H1 (cell line): ENCODE data around the gene ASPDH. TPM values are rescaled to one million over a fixed set of nuclear protein-coding genes. Genes with fewer than 3 reads are reported as not detected.

Experiments used
- CTCF ChIA-PET: fragments of 300-600 bp; sonication (Branson Sonifier 250); formaldehyde crosslinking; loops from one replicate; lab custom pipeline; 2021; ENCODE audit not compliant: partially characterized antibody; lab: Charles Lee
- POLR2A ChIA-PET: fragments of 300-600 bp; sonication (Branson Sonifier 250); formaldehyde crosslinking; loops from one replicate; lab custom pipeline; 2021; ENCODE audit warnings: inconsistent platforms; ENCODE audit not compliant: partially characterized antibody; lab: Charles Lee
- DNase-seq, 2 experiments: peaks; one replicate each; pipeline versions ENCODE4 v3.0.0 to v3.0.0-alpha.2; 2010 to 2022; ENCODE audit warnings: low spot score in 2 of 2, low read depth in 1 of 2, mixed read lengths in 1 of 2
- FAIRE-seq: peaks from 2 replicates; lab custom pipeline; 2011; peaks lifted over from hg19 to GRCh38; lab: Jason Lieb, UNC
- H2AFZ ChIP-seq: 2 replicates; pipeline ENCODE4 v1.8.1; 2012; ENCODE audit warnings: low read length, inconsistent platforms
- H2AK5ac ChIP-seq: 2 replicates; pipeline ENCODE4 v1.6.1; 2013; ENCODE audit warnings: low read depth, low read length
- H2BK120ac ChIP-seq: replicated peaks from 2 replicates; pipeline ENCODE3; 2013; ENCODE audit warnings: low read depth, low read length, inconsistent platforms
- H2BK12ac ChIP-seq: 2 replicates; pipeline ENCODE4 v1.6.1; 2013; ENCODE audit warnings: low read depth, low read length
- H2BK15ac ChIP-seq: 2 replicates; pipeline ENCODE4 v1.6.1; 2013; ENCODE audit warnings: low read length
- H2BK20ac ChIP-seq: 2 replicates; pipeline ENCODE4 v1.6.1; 2013; ENCODE audit warnings: low read length
- H2BK5ac ChIP-seq: 2 replicates; pipeline ENCODE4 v1.6.1; 2013; ENCODE audit warnings: low read depth, low read length
- H3K14ac ChIP-seq: 2 replicates; pipeline ENCODE4 v1.6.1; 2013; ENCODE audit warnings: inconsistent platforms; ENCODE audit not compliant: insufficient read length
- H3K18ac ChIP-seq: 2 replicates; pipeline ENCODE4 v1.6.1; 2013; ENCODE audit warnings: low read length; ENCODE audit errors: extremely low read depth
- H3K23ac ChIP-seq: 2 replicates; pipeline ENCODE4 v1.6.1; 2013; ENCODE audit warnings: inconsistent platforms; ENCODE audit not compliant: insufficient read length
- H3K23me2 ChIP-seq: 2 replicates; pipeline ENCODE4 v1.6.1; 2013; ENCODE audit warnings: low read depth, low read length
- H3K27ac ChIP-seq: 2 replicates; pipeline ENCODE4 v1.6.1; 2011; ENCODE audit warnings: low read depth, low read length, inconsistent platforms
- H3K27me3 ChIP-seq, 4 experiments: replicated peaks in 1 of 4; 1 replicate in 1 of 4; 2 replicates in 3 of 4; pipeline versions ENCODE4 v1.6.1 to v1.8.1; 2011 to 2013; ENCODE audit warnings: low read length in 3 of 4, mild to moderate bottlenecking in 3 of 4, inconsistent platforms in 2 of 4, mixed read lengths in 2 of 4, moderate library complexity in 1 of 4; ENCODE audit not compliant: control insufficient read depth in 3 of 4, insufficient read depth in 3 of 4; ENCODE audit errors: extremely low read depth in 1 of 4
- H3K36me3 ChIP-seq, 4 experiments: 2 replicates each; pipeline versions ENCODE4 v1.6.1 to v1.8.1; 2011 to 2013; ENCODE audit warnings: mild to moderate bottlenecking in 4 of 4, low read length in 3 of 4, moderate library complexity in 2 of 4, control low read depth in 1 of 4, inconsistent platforms in 1 of 4; ENCODE audit not compliant: insufficient read depth in 4 of 4, control insufficient read depth in 2 of 4
- H3K4ac ChIP-seq: replicated peaks from 2 replicates; pipeline ENCODE3; 2013; ENCODE audit warnings: low read length, low read depth, mixed read lengths, inconsistent platforms; ENCODE audit not compliant: insufficient read length
- H3K4me1 ChIP-seq, 4 experiments: replicated peaks in 1 of 4; 1 replicate in 1 of 4; 2 replicates in 3 of 4; pipeline versions ENCODE4 v1.6.1 to v1.8.1; 2011 to 2013; ENCODE audit warnings: low read length in 3 of 4, inconsistent platforms in 2 of 4, mixed read lengths in 1 of 4; ENCODE audit not compliant: insufficient read depth in 4 of 4, control insufficient read depth in 3 of 4
- H3K4me2 ChIP-seq, 2 experiments: 2 replicates each; pipeline versions ENCODE4 v1.6.1 to v1.8.1; 2011 to 2013; ENCODE audit warnings: low read depth in 2 of 2, low read length in 2 of 2, control low read depth in 1 of 2, inconsistent platforms in 1 of 2, mild to moderate bottlenecking in 1 of 2; ENCODE audit not compliant: insufficient read depth in 1 of 2
- H3K4me3 ChIP-seq, 4 experiments: fragments of 200-600, 300-600 bp in 1 of 4; sonication (generic), shearing (Covaris generic), sonication (Bioruptor Twin) in 1 of 4; 2 replicates each; pipeline versions ENCODE4 v1.5.1 to v1.8.1; 2011 to 2016; ENCODE audit warnings: low read length in 4 of 4, low read depth in 3 of 4, control low read depth in 2 of 4, inconsistent platforms in 2 of 4, mild to moderate bottlenecking in 2 of 4, mixed read lengths in 1 of 4, moderate library complexity in 1 of 4; ENCODE audit not compliant: insufficient read depth in 2 of 4; ENCODE audit errors: extremely low read depth in 1 of 4
- H3K56ac ChIP-seq: replicated peaks from 2 replicates; pipeline ENCODE3; 2013; ENCODE audit warnings: low read depth, mild to moderate bottlenecking, mixed read lengths, low read length, inconsistent platforms; ENCODE audit not compliant: insufficient read length
- H3K79me1 ChIP-seq: 2 replicates; pipeline ENCODE4 v1.6.1; 2013; ENCODE audit warnings: low read depth, low read length, control low read depth
- H3K79me2 ChIP-seq, 2 experiments: 2 replicates each; pipeline versions ENCODE4 v1.6.1 to v1.8.1; 2012 to 2013; ENCODE audit warnings: low read length in 2 of 2, mild to moderate bottlenecking in 2 of 2, inconsistent platforms in 1 of 2; ENCODE audit not compliant: insufficient read depth in 2 of 2, control insufficient read depth in 1 of 2
- H3K9ac ChIP-seq, 4 experiments: replicated peaks in 1 of 4; 1 replicate in 1 of 4; 2 replicates in 3 of 4; pipeline versions ENCODE4 v1.6.1 to v1.8.1; 2011 to 2013; ENCODE audit warnings: low read depth in 3 of 4, low read length in 3 of 4, control low read depth in 2 of 4, mild to moderate bottlenecking in 2 of 4, moderate library complexity in 2 of 4, inconsistent platforms in 1 of 4; ENCODE audit errors: extremely low read depth in 1 of 4
- H3K9me3 ChIP-seq, 2 experiments: 2 replicates each; pipeline versions ENCODE4 v1.6.1 to v1.8.1; 2012 to 2013; ENCODE audit warnings: mild to moderate bottlenecking in 2 of 2, moderate library complexity in 2 of 2, control low read depth in 1 of 2, inconsistent platforms in 1 of 2, low read depth in 1 of 2, low read length in 1 of 2, mixed read lengths in 1 of 2; ENCODE audit not compliant: insufficient read depth in 2 of 2
- H4K20me1 ChIP-seq, 2 experiments: replicated peaks in 1 of 2; 2 replicates each; pipeline versions ENCODE3 to v1.8.1; 2011 to 2013; ENCODE audit warnings: inconsistent platforms in 2 of 2, low read length in 2 of 2, mild to moderate bottlenecking in 1 of 2; ENCODE audit not compliant: insufficient read depth in 2 of 2, control insufficient read depth in 1 of 2
- H4K5ac ChIP-seq: 2 replicates; pipeline ENCODE4 v1.6.1; 2013; ENCODE audit warnings: low read length, low read depth, mixed read lengths, inconsistent platforms; ENCODE audit not compliant: insufficient read length
- H4K8ac ChIP-seq: 2 replicates; pipeline ENCODE4 v1.8.0; 2013; ENCODE audit warnings: mild to moderate bottlenecking, moderate library complexity, low read length, inconsistent platforms; ENCODE audit not compliant: insufficient read depth; ENCODE audit errors: extremely low read depth
- H4K91ac ChIP-seq: replicated peaks from 2 replicates; pipeline ENCODE3; 2013; ENCODE audit warnings: low read length, mixed read lengths, inconsistent platforms; ENCODE audit not compliant: insufficient read length
- ASH2L ChIP-seq: fragments of 200-600, 300-600 bp; sonication (generic); IDR thresholded peaks from one replicate; pipeline ENCODE4 v1.7.1; 2017; ENCODE audit warnings: low read length
- CREB1 ChIP-seq: IDR thresholded peaks from 2 replicates; pipeline ENCODE4 v1.6.1; 2012; ENCODE audit warnings: inconsistent platforms
- CTCF ChIP-seq, 3 experiments: IDR thresholded peaks; 1 replicate in 2 of 3; 2 replicates in 1 of 3; pipeline versions ENCODE4 v1.5.1 to v1.6.1; 2011; ENCODE audit warnings: low read length in 3 of 3, mild to moderate bottlenecking in 3 of 3, inconsistent platforms in 2 of 3, low read depth in 1 of 3, moderate library complexity in 1 of 3; ENCODE audit not compliant: insufficient read depth in 1 of 3; ENCODE audit errors: control extremely low read depth in 1 of 3
- MAX ChIP-seq: IDR thresholded peaks from 2 replicates; pipeline ENCODE4 v1.6.1; 2012; ENCODE audit warnings: inconsistent platforms
- POLR2A ChIP-seq, 2 experiments: IDR thresholded peaks; 1 replicate in 1 of 2; 2 replicates in 1 of 2; pipeline ENCODE4 v1.6.1; 2011; ENCODE audit warnings: low read depth in 2 of 2, low read length in 2 of 2, mild to moderate bottlenecking in 2 of 2; ENCODE audit errors: control extremely low read depth in 1 of 2
- RAD21 ChIP-seq, 2 experiments: IDR thresholded peaks in 1 of 2; conservative IDR thresholded peaks in 1 of 2; 2 replicates each; pipeline ENCODE4 v1.6.1; 2011; ENCODE audit warnings: low read depth in 2 of 2, low read length in 2 of 2, improper control_type of control experiment in 1 of 2, inconsistent platforms in 1 of 2, mild to moderate bottlenecking in 1 of 2, moderate library complexity in 1 of 2
- SP2 ChIP-seq: IDR thresholded peaks from 2 replicates; pipeline ENCODE4 v1.6.1; 2012; ENCODE audit warnings: mild to moderate bottlenecking, low read length, inconsistent platforms
- YY1 ChIP-seq: IDR thresholded peaks from 2 replicates; pipeline ENCODE4 v1.6.1; 2011; ENCODE audit warnings: low read depth, mild to moderate bottlenecking, low read length
- WGBS, 2 experiments: shearing (Covaris generic) in 1 of 2; methylation state at CpG; one replicate each; pipeline versions ENCODE4 v1.1.6 to v1.1.7; 2013 to 2015; ENCODE audit warnings: low lambda C conversion rate in 2 of 2, mixed read lengths in 2 of 2, inconsistent platforms in 1 of 2, low coverage in 1 of 2, missing lambda C conversion rate in 1 of 2; ENCODE audit not compliant: insufficient replicate concordance in 2 of 2, insufficient coverage in 1 of 2, insufficient read length in 1 of 2; ENCODE audit errors: extremely low coverage in 1 of 2, missing lambda C conversion rate in 1 of 2; 5-methylcytosine and 5-hydroxymethylcytosine counted together
- polyA plus RNA-seq, 7 experiments: library from polyadenylated mRNA; depleted of rRNA in 3 of 7; stranded (reverse) in 5 of 7; unstranded in 2 of 7; fragments of >200 nt in 5 of 7; fragments of 200-250 nt in 2 of 7; gene quantifications; 1 replicate in 5 of 7; 2 replicates in 1 of 7; 4 replicates in 1 of 7; pipeline versions ENCODE4 v1.2.1 to v1.2.3, GENCODE V29; 2011 to 2013; ENCODE audit warnings: missing spikeins in 2 of 7, mixed read lengths in 2 of 7
- total RNA-seq: library from RNA; stranded (reverse); fragmentation: NEBNext Ultra II Directional; extraction: Animal tissue kit (Norgen Biotek cat#: 25700); gene quantifications from 2 replicates; pipeline ENCODE4 v1.2.1, GENCODE V29; 2021

ASPDH gene
- total and polyA plus RNA-seq, 2 of the 8 experiments (the other 6 are each of a cell fraction or from before 2014, with no cell fraction given): not detected

DNA sequence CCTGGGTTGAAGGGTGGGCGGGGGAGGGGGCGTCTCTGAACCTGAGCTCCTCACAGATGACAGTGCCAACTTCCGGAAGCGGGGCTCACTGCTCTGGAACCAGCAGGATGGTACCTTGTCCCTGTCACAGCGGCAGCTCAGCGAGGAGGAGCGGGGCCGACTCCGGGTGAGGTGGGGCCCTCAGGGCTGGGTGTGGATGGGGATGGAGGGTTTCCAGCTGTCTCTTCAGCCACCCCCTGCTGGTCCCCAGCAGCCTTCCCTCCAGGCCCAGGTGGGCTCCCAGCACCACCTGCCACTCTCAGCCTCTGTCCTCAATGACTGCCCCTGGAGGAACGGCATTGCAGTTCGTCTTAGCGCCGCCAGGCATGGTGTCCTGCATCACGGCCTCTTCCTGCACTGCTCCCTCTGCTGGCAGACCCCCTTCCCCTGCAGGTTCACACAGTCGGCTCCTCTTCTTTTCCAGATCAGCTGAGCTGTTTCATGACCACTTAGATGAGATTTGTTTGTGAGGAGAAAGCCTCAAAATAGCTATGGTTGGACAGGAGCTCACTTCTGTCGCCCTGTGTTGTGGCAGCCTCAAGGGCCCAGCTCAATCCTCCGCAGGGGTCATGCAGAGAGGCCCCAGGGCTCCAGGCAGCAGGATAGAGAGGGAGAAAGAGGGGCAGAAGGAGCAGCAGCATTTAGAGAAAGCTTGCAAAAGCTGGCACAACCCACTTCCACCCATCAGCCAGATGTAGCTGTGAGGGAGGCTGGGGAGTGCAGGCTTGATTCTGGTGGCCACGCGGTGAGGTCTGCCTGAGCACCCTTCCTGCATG, 34.6 kb downstream of the ASPDH start:
- Histone ChIP-seq H3K4me2 (no peak overlapping the region), H3K23ac (no peak overlapping the region), H4K8ac (no peak overlapping the region), H3K56ac (no peak overlapping the region), H3K9me3 (peaks cover 3 to 6% of the 10 kb centered on the region in 2 experiments; a peak in 3 of 4 replicates), H3K4me3 (no peak overlapping the region), H3K36me3 (peaks cover 2 to 51% (median 12%) of the 10 kb centered on the region in 4 experiments; a peak in 6 of 8 replicates), H3K4me1 (no peaks in the 10 kb centered on the region), H3K9ac (no peak overlapping the region), H3K79me2 (peaks cover 4 to 16% of the 10 kb centered on the region in 2 experiments; a peak in 3 of 4 replicates), H2BK15ac (no peak overlapping the region), H2AFZ (no peak overlapping the region), H3K79me1 (peaks cover 10% of the 10 kb centered on the region), H3K14ac (no peak overlapping the region), H4K91ac (no peak overlapping the region), H3K23me2 (peaks cover 2% of the 10 kb centered on the region; the same call in 1 of the 2 replicates), H4K5ac (no peak overlapping the region), H3K4ac (no peak overlapping the region), H3K27ac (no peak overlapping the region), H3K18ac (no peak overlapping the region), H4K20me1 (peaks cover 7 to 8% of the 10 kb centered on the region in 2 experiments), H2BK120ac (no peak overlapping the region), H2BK12ac (no peak overlapping the region), H2BK5ac (no peak overlapping the region), H2BK20ac (no peak overlapping the region), H2AK5ac (no peak overlapping the region), H3K27me3 (no peaks in the 10 kb centered on the region; a peak in 1 of 7 replicates)
- WGBS, 2 experiments: 88% methylated on average over 12 of the region's 19 CpGs; no CpG with 5 or more reads in 1 of the 2 experiments
- FAIRE-seq: peak; percentile 72
- DNase-seq: peak in 1 of 2 experiments; percentile 82
- CTCF ChIA-PET: interaction anchor here (0.9 to 2.6 kb wide), 32 partner anchors 9 to 300 kb away, joined by 3 to 18 read pairs (median 5); partner anchors contain the start of gene JOSD2
- POLR2A ChIA-PET: interaction anchor here (0.7 to 2.5 kb wide), 13 partner anchors 11 to 146 kb away, joined by 3 to 8 read pairs (median 3); partner anchors contain the start of genes JOSD2, NR1H2 and POLD1
- no peak for TF ChIP-seq POLR2A (IDR thresholded peaks at IDR 0.05; ENCODE audit: control extremely low read depth in 1 of 2, low read depth in 2 of 2, low read length in 2 of 2)
- TF ChIP-seq CTCF (IDR thresholded peaks at IDR 0.05; ENCODE audit: control extremely low read depth in 1 of 3, insufficient read depth in 1 of 3, low read depth in 1 of 3, low read length in 3 of 3): peak; percentile 94 to 99 (median 97)
- TF ChIP-seq CREB1: peak; percentile 55
- TF ChIP-seq ASH2L: no peak
- TF ChIP-seq RAD21 (IDR thresholded peaks at IDR 0.05 in 1 of 2, conservative IDR thresholded peaks at IDR 0.05 in 1 of 2; ENCODE audit: low read depth in 2 of 2, low read length in 2 of 2): peak; percentile 47 to 56; a peak in 3 of 4 replicates
- no peak for TF ChIP-seq SP2
- peak; percentile 53; the same call in 1 of the 2 replicates for TF ChIP-seq YY1
- TF ChIP-seq MAX: peak; percentile 52; the same call in 1 of the 2 replicates
